ENCODE results near the gene DDX50. TPM values are rescaled to one million over a fixed set of nuclear protein-coding genes. Genes with fewer than 3 reads are reported as not detected.

The DDX50 gene
- total RNA-seq, 6 experiments from 2014 or later = 7.4 to 12.4 (median 11.2) TPM

Small RNA genes lying within 50 kb of the gene (small RNA-seq; reads per million reads assigned to genes)
- 0 reads per million in 2 experiments for gene RNU6-571P

Other genes with a start within 250 kb of the DDX50 start
- 10 to 100 TPM; 16.9 to 30.6 (median 22.4) TPM for gene CCAR1, start 180.1 kb upstream of the DDX50 start, total RNA-seq
- under 1 TPM in 5 of 6 experiments, not detected in 1; 0.12 to 0.81 (median 0.20) TPM for gene STOX1, start 73.8 kb upstream of the DDX50 start, total RNA-seq
- gene DDX21, start 54.9 kb downstream of the DDX50 start, total RNA-seq = 10 to 100 TPM; 12.7 to 43.1 (median 29.1) TPM
- gene KIFBP, start 87.5 kb downstream of the DDX50 start, total RNA-seq = 10 to 100 TPM in 2 of 6 experiments, 1 to 10 TPM in 4; 6.6 to 11.8 (median 9.0) TPM
- gene SRGN, start 186.8 kb downstream of the DDX50 start, total RNA-seq = 10 to 100 TPM; 20.0 to 95.1 (median 31.9) TPM
- gene VPS26A, start 222.9 kb downstream of the DDX50 start, total RNA-seq = 10 to 100 TPM; 13.3 to 24.7 (median 19.3) TPM